HG03520 (cell line): ENCODE data around the gene CDH23.

Source experiments
- ATAC-seq: cut with Tn5 transposase; IDR thresholded peaks from one replicate; pipeline ENCODE4 v1.9.1; 2021; ENCODE audit warnings: mild to moderate bottlenecking, moderate library complexity; ENCODE audit not compliant: unreplicated experiment

Gene CDH23

DNA sequence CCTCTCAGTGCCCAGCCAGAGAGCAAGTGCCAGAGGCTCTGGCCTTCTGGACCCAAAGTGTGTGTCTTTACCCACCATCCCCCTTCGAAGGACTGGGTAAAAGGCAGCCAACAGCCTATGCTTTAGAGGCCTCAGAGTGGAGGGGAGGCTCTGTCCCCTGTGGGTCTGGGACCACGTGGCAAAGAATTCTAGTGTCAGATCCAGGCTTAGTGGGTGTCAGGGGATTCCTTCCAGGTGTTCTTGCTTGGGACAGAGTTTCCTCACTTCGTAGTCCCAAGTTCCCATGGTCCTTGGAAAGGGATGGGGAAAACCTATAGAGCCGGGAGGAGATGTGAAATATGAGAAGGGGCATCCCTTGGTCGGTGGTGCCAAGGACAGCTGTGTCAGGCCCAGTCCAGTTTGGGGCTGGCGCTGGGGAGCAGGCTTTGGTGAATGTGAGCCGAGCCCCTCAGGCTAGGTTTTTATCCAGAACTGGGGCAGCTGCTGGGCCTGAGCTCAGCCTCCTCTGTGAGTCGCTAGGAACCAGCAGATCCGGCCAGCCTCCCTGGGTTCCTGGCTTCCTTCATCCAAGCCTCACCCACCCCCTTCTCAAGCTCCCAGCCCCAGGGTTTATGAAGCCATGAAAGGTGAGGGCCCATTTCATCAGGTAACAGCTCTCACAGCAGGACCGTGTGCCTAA, 251.7 kb downstream of the CDH23 start:
- no peak for ATAC-seq

DNA sequence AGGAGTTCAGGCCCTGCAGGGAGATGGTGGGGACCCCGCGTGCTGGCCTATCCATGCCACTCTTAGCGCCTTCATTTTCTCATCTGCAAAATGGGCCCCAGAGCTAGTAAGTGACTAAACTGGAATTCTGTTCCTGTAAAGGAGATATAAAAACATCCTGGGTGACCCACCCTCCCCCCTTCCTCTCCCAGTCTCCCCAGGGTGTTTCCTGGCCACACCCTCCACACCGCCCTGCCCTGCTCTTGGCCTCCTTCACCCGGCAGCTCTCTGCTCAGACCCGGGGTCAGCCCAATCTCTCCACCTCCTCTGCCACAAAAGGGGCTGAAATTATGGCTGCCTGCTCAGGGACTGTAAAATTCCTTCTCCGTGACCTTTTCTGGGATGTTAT, 252.2 kb downstream of the CDH23 start:
- no peak for ATAC-seq

DNA sequence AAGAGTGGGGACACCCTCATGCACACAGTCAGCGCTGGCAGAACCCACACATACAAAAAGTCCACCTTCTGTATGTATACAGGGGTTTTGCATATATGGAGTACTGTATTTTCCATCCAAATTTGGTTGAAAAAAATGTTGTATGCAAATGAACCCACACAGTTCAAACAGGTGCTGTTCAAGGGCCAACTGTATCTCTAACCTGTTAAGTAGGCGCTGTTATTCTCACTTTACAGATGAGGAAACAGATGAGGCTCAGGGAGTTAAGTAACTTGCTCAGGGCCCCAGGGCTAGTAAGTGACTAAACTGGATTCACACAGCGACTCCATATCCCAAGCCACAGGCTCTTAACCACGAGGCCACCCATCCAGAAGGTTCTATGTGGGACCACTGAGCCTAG, 252.9 kb downstream of the CDH23 start:
- no peak for ATAC-seq

- no peak for ATAC-seq
Measured at GRCh38 chr10:71650397-71650796, 253.7 kb downstream of the CDH23 start.

GRCh38 chr10:71651428-71651827, 254.7 kb downstream of the CDH23 start:
- ATAC-seq = no peak

DNA sequence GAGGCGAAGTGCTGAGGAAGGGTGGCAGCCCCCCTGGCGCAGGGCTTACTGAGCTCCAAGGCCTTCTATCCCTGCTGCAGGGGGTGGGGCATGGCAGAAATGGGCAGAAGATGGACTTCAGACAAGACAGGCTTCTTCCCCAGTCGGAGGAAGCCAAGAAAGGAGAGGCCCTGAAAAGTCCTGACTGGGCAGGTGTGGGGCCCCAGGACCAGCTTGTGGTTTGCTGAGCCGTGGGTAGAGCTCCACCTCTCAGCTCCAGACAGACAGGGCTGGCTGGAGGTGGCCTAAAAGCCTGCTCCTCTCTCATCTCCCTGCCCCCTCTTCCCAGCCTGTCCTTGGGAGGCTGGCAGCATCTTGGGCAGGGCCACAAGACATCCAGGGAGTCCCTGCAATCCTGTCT, 255.2 kb downstream of the CDH23 start:
- no peak for ATAC-seq

DNA sequence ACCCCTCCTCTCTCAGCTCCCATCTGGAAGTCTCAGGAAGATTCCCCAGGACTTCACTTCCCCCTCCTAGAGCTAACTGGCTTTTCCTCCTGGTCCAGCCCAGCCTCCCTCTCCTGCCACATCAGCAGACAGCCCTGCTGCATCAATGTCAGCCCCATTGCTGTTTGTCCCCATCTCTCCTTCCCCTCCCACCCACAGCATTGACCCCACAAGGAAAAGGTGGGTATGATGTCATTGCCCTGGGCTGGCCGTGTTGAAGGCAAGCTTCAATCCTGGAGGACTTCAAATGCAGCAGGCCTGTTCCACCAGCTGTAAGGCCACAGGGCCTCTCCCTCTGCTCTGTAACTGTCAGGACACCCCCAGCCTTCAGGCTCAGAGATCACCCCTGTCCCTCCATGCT, 256.3 kb downstream of the CDH23 start:
- no peak for ATAC-seq

DNA sequence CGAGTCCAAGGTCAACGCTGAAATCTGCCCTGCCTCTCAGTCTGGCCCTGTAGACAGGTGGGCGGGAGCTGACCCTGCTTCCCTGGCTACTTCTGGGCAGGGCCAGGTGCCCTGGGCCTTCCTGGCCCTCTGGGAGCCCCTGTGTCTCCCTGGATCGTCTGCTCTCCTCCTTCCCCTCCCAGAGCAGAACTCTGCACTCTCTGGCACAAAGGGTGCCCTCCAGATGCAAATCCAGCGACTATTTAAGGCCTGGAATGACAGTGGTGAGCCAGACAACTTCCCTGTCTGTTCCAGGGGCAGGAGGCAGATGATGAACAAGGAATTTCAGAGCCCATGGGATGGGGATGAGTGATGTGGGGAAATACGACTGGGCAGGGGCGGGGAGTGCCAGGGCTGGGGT, 259.5 kb downstream of the CDH23 start:
- no peak for ATAC-seq

- no peak for ATAC-seq
Measured at GRCh38 chr10:71657604-71658466, 261.1 kb downstream of the CDH23 start.

- no peak for ATAC-seq
Measured at GRCh38 chr10:71658467-71658745, 261.7 kb downstream of the CDH23 start.

- no peak for ATAC-seq
Measured at GRCh38 chr10:71659111-71659634, 262.5 kb downstream of the CDH23 start.

GRCh38 chr10:71659737-71660136, 263.0 kb downstream of the CDH23 start:
- ATAC-seq = no peak

DNA sequence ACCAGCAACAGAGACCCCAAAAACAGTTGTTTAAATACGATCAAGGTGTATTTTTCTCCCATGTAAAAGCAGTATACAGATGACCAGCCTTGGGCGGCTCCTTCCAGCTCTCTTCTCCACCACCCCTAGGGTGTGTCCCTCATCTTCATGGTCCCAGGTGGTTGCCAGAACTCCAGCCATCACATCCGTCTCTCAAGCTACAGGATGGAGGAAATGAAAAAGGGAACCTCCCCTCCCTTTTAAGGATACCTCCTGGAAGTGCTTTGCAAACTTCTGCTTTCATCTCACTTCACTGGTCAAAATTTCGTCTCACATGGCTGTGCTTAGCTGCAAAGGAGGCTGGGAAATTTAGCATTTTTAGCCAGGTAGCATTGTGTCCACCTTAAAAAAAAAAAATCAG, 263.6 kb downstream of the CDH23 start:
- ATAC-seq = no peak

GRCh38 chr10:71661060-71661622, 264.4 kb downstream of the CDH23 start:
- no peak for ATAC-seq

- ATAC-seq = no peak
Measured at GRCh38 chr10:71661779-71662336, 265.1 kb downstream of the CDH23 start.

DNA sequence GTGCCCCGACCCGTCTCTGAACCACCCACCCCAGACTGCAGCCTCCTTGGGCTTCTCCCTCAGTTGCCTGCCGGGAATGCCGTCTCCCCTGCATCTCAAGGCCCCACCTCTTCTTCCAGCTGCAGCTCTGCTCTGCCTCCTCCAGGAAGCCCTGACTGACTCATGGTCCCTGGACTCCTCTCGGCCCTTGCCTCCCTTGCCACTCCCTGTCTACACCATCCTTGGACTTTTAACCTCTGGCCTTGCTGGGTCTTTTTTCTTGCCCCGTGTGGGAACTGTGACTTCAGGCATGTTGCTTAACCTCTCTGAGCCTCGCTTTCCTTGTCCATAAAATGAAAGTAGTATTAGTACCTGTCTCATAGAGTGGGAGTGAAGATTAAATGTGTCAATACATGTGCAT, 266.6 kb downstream of the CDH23 start:
- ATAC-seq = no peak

- ATAC-seq = no peak
Measured at GRCh38 chr10:71664585-71664984, 267.9 kb downstream of the CDH23 start.

DNA sequence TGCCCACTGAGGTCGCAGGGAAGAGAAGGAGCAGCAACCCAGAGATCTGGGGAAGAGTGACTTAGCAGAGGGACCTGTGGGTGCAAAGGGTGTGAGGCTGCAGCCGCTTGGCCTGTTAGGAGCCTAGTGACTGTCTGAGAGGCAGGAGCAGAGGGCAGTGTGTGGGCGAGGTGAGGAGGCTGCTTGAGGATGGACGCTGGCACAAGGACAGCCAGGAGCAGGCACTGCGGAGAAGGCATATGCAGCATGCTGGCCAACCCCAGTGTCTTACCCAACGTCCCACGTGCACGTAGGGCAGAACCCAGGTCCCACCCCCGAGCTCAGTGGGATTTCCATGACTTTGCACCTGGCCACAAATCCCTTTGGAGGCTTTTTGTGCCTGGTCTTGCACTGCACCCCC, 268.7 kb downstream of the CDH23 start:
- ATAC-seq = no peak

DNA sequence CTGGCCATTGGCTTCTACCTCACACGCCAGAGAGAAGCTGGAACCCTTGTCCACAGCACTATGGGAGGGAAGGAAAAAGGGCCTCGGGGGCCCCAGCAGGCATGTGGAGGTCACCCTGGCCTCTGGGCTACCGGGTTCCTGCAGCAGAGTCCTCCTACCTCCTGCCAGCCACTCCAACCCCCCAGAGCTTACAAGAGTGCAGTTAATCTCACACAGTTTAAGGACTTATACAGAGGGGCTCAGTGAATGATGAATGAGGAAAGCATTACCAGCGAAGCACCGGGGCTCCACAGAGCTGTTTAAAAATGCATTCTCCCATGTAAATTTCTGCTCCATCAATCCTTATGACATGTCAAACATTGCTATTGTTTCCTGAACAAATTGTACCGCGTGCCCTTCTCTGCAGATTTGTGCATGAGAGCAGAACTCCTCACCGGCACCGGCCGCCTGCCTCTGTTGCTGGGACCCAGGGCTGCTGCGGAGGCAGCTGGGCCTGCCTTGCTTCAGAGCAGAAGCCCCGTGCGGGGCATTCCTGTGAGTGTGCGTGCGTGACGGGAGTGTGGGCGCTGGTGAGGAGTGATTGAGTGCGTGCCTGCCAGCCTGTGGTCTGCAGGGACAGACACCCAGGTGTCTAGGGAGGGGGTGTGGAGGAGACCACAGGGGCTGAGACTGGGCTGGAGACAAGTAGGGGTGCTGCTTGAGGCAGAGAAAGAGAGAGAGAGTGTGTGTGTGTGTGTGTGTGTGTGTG, 270.1 kb downstream of the CDH23 start:
- no peak for ATAC-seq

DNA sequence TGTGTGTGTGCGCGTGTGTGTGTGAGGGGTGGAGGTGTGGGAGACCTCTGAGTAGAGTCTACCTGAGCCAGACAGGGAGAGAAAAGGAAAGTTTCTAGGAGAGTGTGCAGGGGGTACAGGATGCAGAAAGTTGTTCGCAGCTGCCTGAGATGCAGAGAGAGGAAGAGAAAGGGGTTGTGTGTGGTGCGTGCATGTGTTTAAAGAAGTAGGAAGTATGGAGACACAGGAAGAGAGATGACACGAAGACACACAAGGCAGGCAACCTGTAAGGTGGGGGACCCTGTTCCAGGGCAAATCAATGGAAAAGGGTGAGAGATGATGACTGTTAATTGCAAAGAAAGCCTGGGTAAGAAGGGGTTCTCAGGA, 270.6 kb downstream of the CDH23 start:
- no peak for ATAC-seq
